ENCODE results near the gene AFF3.

AFF3 gene

DNA sequence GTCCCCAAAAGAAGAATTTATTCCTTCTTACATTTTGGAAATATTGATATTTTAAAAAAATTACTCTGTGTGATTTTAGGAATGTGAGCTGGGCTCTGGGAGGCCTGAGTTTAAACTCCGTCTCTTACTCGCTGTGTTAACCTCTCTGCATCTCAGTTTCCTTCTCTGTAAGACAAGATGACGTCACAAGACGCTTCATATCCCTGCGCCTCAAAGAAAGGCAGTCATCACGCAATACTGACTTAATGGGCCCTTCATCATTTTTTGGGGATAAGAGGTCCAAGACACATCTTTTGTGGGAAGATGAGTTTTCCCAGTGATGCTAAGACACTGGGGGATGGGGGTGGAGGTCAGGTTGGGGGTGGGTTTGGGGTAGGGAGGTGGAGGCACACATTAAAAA, 320.4 kb downstream of the AFF3 start:
- no peak for DNase-seq (ENCODE audit: low read depth)

DNA sequence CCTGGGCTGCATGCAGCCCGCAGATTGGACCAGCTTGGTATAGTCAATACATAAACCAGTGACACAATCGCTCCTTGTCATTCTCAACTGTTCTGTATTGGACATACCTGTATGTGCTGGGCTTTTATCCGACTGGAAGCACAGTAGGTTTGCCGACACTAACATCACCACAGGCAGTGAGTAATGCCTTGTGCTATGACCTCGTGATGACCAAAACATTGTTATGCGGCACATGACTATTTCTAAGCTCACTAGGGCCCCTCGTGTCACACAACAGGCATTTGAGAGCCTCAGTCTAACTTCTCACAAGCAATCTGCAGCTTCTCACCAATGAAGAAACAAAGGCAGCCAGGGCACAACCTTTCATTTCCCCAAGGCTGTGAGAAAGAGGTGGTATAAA, 320.8 kb downstream of the AFF3 start:
- no peak for DNase-seq (ENCODE audit: low read depth)

DNA sequence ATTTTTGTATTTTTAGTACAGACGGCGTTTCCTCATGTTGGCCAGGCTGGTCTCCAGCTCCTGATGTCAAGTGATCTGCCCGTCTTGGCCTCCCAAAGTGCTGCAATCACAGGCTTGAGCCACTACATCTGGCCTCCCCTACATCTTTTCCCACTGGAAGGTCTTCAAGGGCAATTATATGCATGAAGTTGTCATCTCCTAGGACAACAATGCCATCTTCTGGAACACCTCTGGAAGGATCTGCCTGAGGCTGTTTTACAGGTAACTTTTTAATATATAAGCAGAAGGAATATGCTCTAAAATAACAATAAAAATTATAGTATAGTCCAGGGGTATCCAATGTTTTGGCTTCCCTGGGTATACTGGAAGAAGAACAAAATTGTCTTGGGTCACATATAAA, 321.4 kb downstream of the AFF3 start:
- no peak for DNase-seq (ENCODE audit: low read depth)

DNA sequence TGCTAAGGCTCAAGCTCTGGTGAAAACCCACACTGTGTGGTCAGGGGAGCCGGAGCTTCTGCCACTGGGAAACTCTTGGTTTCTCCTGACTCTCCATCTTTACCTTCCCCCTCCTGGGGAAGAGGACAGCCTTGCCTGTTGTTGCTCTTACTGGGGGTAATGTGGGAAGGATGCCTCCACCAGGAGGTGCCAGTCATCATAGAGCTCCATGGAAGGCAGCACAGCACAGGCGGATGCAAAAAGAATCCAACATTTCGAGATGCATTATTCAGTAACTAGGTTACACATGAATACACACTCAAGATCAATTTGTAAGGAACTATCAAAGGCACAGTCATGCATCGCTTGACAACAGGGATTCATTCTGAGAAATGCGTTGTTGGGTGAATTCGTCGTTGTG, 322.6 kb downstream of the AFF3 start:
- DNase-seq (ENCODE audit: low read depth) = no peak

DNA sequence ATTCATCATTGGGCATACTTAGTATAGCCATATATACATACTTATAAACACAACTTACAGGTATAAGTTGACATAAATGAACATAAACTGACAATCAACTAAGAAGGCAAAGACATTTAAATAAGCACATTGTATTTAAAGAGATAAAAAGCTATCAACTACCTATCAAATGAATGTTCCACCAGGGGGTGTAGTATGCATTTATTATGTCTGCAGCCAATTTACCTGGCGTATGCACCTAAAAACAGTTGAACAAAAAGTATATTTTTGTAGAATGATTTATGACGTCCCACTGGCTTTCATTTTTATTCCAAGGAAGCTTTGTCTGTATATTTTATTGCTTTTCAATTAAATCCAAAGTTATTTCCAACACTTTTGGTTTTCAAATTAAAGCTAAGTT, 323.5 kb downstream of the AFF3 start:
- DNase-seq (ENCODE audit: low read depth) = no peak

DNA sequence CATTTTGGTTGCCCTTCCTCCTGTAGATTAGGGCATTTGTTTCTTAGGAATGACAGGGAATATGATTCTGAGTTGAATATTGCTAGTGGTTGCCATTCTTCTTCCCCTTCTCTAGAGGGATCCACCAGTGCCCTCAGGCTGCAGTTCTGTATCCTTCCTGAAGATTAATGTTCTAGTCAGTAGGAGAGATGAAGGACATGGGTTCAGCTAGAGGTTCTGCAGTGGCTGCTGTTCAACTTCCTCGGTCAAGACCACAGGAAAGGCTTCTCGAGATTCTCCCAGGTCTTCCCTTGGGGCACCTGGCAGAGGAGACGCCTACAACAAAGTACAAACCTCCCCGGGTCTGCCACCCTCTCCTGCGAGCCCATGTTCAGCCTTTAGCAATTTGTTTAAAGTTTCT, 325.5 kb downstream of the AFF3 start:
- DNase-seq (ENCODE audit: low read depth) = no peak

DNA sequence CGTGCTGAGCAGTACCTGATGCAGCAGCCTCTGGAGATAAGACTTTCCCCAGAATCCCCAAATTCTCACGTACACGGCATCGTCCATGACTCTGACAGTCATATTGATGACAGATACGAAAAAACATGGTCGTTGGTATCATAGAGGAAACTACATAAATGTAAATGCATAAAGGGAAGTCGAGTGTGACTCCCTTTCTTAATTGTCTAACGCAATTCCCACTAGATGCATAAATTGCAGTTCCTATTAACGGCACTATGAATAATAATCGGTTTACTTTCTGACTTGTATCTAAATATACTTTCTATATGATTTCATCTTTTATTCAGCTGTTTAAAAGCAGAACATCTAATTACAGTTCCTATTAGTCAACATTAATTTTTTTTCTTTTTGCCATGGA, 330.0 kb downstream of the AFF3 start:
- no peak for DNase-seq (ENCODE audit: low read depth)

DNA sequence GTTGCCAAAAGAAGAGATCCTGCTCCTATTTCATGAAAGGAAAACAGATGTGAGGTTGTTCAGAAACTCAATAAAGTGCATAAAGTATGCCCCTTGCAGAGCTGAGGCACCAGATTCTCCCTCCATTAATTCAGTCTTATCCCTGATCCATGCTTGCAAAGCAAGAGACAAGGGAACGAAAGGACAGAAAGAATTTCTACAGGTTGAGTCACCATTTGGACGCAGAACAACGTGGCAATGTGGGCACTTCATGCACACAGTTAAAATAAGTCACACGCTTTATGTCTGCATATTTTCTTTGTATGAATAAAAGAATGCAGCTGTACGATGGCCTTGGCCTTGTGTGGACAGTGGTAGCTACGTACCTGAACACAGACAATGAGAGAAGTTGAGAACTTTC, 330.8 kb downstream of the AFF3 start:
- no peak for DNase-seq (ENCODE audit: low read depth)

DNA sequence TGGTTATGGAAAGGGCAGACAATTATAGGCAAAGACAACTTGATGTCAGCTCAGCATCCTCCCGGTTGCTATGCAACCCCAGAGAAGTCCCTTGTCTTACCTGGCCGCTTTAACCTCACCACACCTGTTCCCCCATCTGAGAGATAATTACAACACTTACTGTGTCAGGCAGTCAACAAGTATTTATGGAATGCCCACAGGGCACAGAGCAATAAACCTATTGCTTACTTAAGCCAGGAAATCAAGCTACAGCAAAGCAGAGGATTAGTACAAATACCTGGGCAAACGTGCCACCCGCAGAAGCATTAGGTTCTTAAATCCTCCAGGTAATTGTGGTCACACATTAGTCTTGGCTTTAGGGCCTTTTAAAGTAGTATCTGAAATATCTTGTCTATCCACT, 332.2 kb downstream of the AFF3 start:
- DNase-seq (ENCODE audit: low read depth) = no peak

DNA sequence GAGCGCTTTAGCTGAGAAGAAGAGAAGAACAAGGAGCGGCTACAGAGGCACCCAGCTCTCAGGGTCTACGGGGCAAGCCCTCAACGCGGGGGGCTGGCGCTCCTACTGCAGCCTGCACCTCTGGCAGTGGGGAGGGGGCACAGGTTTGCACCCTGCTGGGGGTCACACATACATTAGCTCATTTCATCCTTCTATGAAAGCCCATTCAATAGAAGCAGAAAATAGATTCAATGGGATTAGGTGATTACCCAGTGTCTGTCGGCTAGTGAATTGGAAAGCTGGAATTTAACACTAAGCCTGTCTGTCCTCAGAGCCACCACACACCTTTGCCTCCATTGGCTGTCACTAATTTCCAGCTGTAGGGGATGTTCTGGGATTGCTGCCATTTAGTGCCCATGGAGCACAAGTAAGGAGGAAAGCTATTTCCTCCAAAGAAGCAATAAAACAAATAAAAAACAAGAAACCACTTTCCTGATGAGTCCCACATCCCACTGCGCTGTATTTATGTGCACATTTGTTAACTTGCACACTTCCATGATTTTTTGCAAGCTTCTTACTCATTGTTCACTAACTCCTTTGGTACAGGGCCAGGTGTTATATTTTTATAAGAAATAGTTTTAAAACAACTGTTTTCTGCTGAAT, 333.0 kb downstream of the AFF3 start:
- DNase-seq (ENCODE audit: low read depth) = no peak

DNA sequence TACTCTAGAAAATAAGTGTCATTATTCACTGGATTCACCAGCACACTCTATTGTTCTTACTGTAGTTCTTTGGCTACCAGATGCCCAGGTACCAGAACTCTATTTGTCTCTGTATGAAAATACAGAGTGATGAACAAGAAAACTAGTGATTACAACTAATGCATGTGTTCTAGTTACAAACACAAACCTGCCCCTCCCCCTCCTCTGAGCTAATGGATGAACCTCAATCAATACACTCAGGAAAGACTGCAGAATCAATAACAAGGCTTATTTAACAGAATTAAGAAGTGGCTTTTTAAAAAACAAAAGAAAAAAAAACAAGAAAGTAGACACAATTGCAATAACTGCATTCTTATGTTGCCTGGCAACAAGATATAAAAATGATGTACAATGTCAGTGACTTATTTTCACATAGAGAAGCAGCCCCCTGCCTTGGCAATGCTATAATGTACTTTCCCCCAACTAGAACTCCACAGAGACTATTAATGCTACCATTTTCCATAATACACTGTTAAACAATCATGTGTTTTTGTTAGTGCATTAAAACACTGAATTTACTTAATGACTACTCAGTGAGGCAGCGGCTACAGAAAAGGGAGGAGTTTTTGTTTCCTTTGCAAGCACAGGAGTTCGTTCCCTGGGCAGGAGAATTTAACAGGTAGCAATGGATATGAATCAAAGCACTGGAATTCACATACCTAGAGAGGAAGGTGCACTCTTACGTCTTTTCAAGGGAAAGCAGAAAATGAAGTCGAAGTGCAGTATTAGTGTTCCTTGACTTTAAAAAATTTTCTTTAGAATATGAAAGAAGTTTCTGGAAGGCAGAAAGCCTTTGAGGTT, 333.8 kb downstream of the AFF3 start:
- DNase-seq (ENCODE audit: low read depth) = no peak

DNA sequence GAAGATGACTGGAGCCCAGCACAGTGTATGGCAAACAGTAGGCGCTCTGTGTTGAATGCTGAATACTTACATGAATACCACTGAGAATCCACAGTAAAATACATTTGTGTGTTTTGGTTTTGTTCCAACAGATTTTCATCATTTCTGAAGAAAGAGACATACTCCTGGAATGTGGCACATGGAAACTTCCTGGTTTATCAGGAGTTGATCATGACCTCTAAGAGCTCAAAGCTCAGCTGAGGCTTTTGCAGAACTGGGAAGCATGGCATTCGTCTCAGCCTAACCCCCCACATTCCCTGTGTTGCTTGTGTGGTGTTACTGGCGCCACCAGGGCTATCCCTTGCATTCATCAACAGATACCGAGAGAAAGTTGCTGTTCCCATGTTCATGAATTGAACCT, 335.6 kb downstream of the AFF3 start:
- no peak for DNase-seq (ENCODE audit: low read depth)

DNA sequence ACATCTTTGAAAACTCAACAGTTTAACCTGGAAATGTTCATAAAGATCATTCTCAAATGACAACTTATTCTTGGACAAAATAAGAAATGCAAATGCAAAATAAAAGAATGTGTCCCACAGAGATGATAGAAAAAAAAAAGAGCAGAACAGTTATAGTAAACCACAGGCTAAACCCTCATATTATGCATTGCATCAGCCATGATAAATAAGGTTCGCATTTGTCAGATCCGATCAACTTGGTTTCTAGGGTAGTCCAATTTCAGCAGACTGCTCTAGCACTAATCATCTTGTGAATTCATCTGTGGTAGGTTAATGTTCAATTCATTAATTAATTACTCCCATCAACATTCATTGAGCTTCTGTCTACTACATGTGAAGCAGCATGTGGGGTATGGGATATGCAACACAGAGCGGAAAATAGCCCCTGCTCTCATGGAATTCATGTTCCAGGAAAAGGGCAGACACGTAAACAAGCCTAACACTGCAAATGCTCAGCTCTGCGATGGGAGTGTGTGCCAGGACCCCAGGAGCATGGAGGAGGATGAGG, 336.4 kb downstream of the AFF3 start:
- no peak for DNase-seq (ENCODE audit: low read depth)

DNA sequence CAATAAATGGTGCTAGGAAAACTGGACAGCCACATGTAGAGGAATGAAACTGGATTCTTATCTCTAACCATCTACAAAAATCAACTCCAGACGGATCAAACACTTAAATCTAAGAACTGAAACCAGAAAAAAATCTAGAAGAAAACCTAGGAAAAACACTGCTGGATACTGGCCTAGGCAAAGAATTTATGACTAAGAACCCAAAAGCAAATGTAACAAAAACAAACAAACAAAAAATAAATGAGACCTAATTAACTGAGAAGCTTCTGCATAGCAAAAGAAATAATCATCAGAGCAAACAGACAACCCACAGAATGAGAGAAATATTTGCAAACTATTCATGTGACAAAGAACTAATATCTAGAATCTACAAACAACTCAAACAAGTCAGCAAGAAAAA, 338.5 kb downstream of the AFF3 start:
- DNase-seq (ENCODE audit: low read depth) = no peak

DNA sequence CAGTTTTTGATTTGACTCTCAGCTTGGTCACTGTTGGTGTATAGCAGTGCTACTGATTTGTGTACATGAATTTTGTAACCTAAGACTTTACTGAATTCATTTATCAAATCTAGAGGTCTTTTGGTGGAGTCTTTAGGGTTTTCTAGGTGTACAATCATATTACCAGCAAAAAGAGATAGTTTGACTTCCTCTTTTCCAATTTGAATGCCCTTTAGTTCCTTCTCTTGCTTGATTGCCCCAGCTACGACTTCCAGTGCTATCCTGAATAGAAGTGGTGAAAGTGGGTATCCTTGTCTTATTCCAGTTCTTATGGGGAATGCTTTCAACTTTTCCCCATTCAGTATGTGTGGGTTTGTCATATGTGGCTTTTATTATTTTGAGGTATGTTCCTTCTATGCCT, 339.7 kb downstream of the AFF3 start:
- DNase-seq (ENCODE audit: low read depth) = no peak

DNA sequence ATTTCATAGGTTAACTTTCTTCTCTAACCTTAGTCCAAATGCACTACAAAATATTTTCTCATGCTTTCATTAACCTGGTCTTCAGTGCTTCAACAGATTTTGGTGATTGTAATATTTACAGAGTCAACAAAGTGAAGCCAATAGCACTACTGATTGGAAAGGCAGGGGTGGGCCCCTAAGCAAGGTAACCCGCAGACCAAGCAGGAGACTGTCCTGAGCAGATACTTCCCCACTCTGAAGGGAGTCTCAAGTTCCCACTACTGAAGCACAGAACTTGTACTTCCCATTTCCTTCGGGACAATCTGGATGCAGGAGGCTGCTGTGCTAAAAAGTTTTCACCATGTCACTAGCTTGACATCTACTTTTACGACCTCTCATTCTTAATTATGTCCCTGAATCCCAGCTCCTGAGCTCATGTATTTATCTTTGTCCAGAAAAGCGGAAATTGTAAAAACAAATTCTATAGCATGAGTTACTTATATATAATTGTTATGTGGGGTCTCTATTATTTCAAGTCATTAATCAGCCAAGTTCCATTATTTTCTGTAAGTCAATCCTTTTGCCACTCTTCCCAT, 341.0 kb downstream of the AFF3 start:
- DNase-seq (ENCODE audit: low read depth) = no peak

DNA sequence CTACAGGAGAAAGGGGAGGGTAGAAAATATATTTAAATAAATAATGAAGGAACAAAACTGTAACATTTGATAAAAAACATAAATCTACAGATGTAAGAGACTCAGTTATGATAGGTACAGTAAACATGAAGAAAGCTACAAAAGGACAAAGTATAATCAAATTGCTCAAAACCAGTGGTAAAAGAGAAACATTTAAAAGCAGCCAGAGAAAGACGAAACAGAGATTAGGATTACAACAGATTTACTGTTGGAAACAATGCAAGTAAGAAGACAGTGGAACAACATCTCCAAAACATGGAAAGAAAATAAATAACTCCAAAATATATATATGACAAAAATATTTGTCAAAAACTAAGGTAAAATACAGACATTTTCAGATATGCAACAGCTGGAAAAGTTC, 344.9 kb downstream of the AFF3 start:
- DNase-seq (ENCODE audit: low read depth) = no peak

DNA sequence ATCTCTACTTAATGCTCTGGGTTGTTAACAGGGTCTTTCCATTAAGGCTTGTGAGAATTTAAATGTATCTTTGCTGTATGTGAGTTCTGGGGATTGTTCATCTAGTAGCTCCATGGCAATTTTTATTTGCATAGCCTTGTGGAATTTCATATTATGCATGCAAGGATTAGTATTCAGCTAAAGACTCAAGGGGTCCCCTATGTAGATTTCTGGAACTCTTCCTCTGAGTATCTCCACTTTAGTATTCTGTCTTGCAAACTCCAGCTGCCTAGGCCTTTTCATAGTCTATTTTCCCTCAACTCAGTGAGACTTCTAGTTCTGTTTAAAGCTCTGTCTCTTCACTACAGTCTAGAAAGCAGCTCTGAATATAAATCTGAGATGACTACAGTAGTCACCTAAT, 348.0 kb downstream of the AFF3 start:
- no peak for DNase-seq (ENCODE audit: low read depth)

DNA sequence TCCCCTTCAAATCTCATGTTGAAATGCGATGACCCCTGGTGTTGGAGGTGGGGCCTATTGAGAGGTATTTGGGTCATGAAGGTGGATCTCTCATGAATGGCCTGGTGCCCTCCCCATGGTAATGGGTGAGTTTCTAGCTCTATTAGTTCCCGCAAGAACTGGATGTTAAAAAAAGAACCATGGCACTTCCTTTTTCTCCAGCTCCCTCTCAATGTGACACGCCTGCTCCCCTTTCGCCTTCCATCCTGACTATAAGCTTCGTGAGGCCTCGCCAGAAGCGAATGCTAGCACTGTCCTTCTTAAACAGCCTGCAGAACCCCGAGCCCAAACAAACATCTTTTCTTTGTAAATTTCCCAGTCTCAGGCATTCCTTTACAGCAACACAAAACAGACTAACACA, 349.4 kb downstream of the AFF3 start:
- no peak for DNase-seq (ENCODE audit: low read depth)

DNA sequence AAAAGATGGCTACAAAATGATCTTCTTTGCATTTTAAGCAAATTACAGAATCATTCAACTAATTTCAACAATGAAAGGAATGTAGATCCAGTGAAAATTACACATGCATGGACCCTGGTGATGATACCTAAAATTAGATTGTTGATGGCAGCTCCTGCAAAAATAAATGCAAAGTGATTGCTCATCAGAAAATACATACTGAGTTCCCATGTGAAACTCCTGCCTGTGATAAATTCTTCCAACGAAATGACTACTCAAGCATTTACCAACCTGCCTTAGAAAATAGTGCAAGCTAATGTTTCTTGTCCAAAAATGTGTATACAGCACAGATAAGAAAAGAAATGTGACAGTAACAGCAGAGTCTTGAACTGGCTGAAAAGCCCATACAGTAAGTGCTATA, 352.5 kb downstream of the AFF3 start:
- DNase-seq (ENCODE audit: low read depth) = no peak

DNA sequence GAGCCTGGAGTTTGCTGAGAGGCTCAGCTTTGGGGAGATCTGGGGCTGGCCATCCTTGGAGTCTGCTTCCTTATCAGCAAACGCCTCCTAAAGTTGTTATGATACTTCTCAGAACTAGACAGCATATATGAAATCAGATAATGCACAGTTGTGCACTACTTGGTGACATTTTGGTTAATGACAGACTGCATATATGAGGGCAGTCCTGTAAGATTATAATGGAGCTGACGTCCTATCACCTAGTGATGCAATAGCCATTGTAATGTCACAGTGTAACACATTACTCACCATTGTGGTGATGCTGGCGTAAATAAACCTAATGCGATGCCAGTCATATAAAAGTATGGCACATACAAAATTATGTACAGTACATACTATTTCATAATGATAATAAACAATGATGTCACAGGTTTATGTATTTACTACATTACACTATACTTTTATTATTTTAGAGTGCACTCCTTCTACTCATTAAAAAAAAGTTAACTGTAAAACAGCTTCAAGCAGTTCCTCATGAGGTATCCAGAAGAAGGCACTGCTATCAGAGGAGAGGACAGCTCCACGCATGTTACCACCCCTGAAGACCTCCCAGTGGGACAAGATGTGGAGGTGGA, 354.5 kb downstream of the AFF3 start:
- no peak for DNase-seq (ENCODE audit: low read depth)

DNA sequence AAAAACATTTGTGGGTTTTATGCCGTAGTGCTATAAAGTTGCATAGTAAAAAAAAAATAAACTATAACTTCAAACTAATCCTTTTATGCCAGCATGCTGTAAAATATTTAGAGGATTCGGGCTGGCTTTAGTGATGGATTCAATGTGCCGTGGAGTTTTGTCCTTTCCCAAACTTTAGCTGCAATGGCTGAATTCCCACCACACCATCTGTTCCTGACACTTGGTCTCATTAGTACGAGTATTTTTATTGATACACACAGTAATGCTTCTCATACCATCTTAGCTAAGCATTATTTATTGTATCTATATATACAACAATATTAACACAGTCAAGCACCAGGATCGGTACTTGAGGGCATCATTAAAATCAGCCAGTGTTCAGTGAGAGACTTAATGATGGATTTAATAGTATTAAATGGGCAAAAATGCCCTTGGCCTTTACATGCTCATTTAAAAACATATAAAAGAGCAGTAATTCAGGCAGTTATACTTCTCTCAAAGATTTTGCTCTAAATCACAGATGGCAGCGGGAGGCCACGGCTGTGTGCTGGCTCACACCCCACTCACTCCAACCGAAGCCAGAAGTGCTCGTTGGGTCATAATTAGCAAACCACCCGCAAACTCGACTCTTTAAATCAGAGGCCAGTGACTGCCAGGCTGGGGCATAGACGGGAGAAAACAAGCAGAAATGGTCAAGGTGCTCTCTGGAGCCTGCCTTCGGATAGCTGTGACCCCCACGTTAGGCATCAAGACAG, 355.6 kb downstream of the AFF3 start:
- DNase-seq (ENCODE audit: low read depth) = no peak
